SH-SY5Y (cell line): ENCODE data around the gene SPRING1.

ENCODE experiments used
- GATA2 ChIP-seq: IDR thresholded peaks from 2 replicates; pipeline ENCODE4 v1.6.1; 2011; ENCODE audit warnings: mild to moderate bottlenecking, low read depth, low read length
- GATA3 ChIP-seq: IDR thresholded peaks from 2 replicates; pipeline ENCODE4 v1.6.1; 2011; ENCODE audit warnings: low read depth, mild to moderate bottlenecking, low read length, moderate library complexity

GRCh38 chr12:116783525-116784237, 45.8 kb upstream of the SPRING1 start:
- TF ChIP-seq GATA2, result no peak
- no peak for TF ChIP-seq GATA3
